Activated CD8-positive, alpha-beta T cell treated with anti-CD3 and anti-CD28 coated beads, Interleukin-2, amount 10 ng/mL, durations not matched to agents 7 days and 5 days (primary cell): Measurements from ENCODE around the gene ZNF728. TPM values are rescaled to one million over a fixed set of nuclear protein-coding genes. Genes with fewer than 3 reads are reported as not detected.
"Not testable (repeated sequence)": the region's sequence is repeated elsewhere in the genome, so short reads cannot be mapped to it uniquely, and the experiment has no call there.

Experiments used
- ATAC-seq: fragments of 150-1000 bp; cut with Tn5 transposase; one replicate; pipeline ENCODE4 v1.10.0; 2021; ENCODE audit warnings: moderate library complexity
- CTCF ChIA-PET: fragments of 350-600 bp; sonication (Branson Sonifier 250); formaldehyde crosslinking; loops from one replicate; lab custom pipeline; 2021; ENCODE audit warnings: antibody characterized with exemption; lab: Charles Lee
- POLR2A ChIA-PET: fragments of 350-600 bp; sonication (Branson Sonifier 250); formaldehyde crosslinking; loops from one replicate; lab custom pipeline; 2021; ENCODE audit warnings: antibody characterized with exemption; lab: Charles Lee
- DNase-seq: peaks from one replicate; pipeline ENCODE4 v3.0.0-alpha.2; 2020
- H3K27ac Mint-ChIP-seq: one replicate; pipeline ENCODE4 v1.8.0; 2021; ENCODE audit warnings: mild to moderate bottlenecking, mixed read lengths
- H3K27me3 Mint-ChIP-seq: one replicate; pipeline ENCODE4 v1.8.0; 2021; ENCODE audit warnings: low read depth, mixed read lengths
- H3K36me3 Mint-ChIP-seq: one replicate; pipeline ENCODE4 v1.8.0; 2021; ENCODE audit warnings: low read depth, mixed read lengths
- H3K4me1 Mint-ChIP-seq: one replicate; pipeline ENCODE4 v1.8.0; 2021; ENCODE audit warnings: low read depth, mixed read lengths
- H3K4me3 Mint-ChIP-seq: one replicate; pipeline ENCODE4 v1.8.0; 2021; ENCODE audit warnings: mild to moderate bottlenecking, mixed read lengths
- H3K9me3 Mint-ChIP-seq: one replicate; pipeline ENCODE4 v1.8.0; 2022; ENCODE audit warnings: mixed read lengths; ENCODE audit not compliant: insufficient read depth
- total RNA-seq, 2 experiments: library from RNA; stranded (reverse); gene quantifications; one replicate each; pipeline ENCODE4 v1.2.3, GENCODE V29; 2021

ZNF728 gene
- total RNA-seq, 2 experiments from 2014 or later = not detected

GRCh38 chr19:22925181-22925580 lies 77.8 kb downstream of the ZNF728 start:
- peaks cover 12% of the 10 kb centered on the region for H3K9me3 Mint-ChIP-seq
- H3K4me3 Mint-ChIP-seq, H3K4me1 Mint-ChIP-seq, H3K27me3 Mint-ChIP-seq, CTCF ChIA-PET, POLR2A ChIA-PET, ATAC-seq, DNase-seq, H3K36me3 Mint-ChIP-seq, H3K27ac Mint-ChIP-seq: not testable (repeated sequence)

Other genes starting within 250 kb of the ZNF728 start
- not detected for gene ZNF99, start 219.0 kb downstream of the ZNF728 start, total RNA-seq
- gene ZNF723, start 170.9 kb downstream of the ZNF728 start, total RNA-seq = not detected
- gene ZNF730, start 113.8 kb upstream of the ZNF728 start, total RNA-seq = 1 to 10 TPM; 1.3 to 2.9 TPM
- 10 to 100 TPM; 16.1 to 17.4 TPM for gene ZNF724, start 247.2 kb upstream of the ZNF728 start, total RNA-seq